Hematopoietic multipotent progenitor cell (in vitro differentiated cells): ENCODE results near the gene AMFR. TPM values are rescaled to one million over a fixed set of nuclear protein-coding genes. Genes with fewer than 3 reads are reported as not detected.

Experiments
- DNase-seq, 3 donors: peaks; one replicate each; pipeline ENCODE4 v3.0.0-alpha.2; 2011 to 2015; ENCODE audit warnings: low read depth in 2 of 3, low spot score in 2 of 3
- total RNA-seq: library from RNA; depleted of rRNA; stranded (reverse); fragments of >200 nt; gene quantifications from one replicate; pipeline ENCODE4 v1.2.3, GENCODE V29; 2012

The AMFR gene
- total RNA-seq, 1 donor = 197 TPM

DNA sequence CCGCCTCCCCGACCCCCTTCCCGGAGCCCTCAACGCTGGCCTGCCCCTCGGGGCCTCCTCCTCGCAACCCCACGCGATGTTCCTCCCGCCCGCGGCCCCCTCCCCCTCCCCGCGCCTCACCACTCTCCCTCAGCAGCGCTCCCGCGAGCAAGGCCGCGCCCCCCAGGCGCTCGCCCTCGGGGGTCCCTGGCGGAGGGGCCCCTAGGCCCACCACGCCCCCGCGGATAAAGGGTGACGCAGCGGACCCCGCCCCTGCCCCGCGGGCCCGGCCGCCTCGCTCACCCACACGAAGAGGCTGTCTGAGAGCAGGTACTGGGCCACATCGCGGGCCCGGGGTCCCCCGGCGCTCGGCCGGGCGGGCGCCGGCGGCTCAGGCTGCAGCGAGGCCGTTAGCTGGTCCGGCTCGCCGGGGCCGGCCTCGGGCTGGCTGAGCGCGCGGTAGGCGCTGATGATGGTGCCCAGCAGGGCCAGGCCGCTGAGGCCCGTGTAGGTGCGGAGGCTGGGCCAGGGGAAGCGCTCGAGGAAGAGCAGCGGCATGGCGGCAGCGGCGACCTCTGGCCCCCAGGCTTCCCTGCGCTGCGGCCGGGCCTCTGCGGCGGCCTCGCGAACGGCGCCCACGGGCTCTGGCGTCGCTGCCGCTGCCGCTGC lies 430 bp downstream of the AMFR start:
- DNase-seq = peak; percentile 9 to 39 (median 30)

DNA sequence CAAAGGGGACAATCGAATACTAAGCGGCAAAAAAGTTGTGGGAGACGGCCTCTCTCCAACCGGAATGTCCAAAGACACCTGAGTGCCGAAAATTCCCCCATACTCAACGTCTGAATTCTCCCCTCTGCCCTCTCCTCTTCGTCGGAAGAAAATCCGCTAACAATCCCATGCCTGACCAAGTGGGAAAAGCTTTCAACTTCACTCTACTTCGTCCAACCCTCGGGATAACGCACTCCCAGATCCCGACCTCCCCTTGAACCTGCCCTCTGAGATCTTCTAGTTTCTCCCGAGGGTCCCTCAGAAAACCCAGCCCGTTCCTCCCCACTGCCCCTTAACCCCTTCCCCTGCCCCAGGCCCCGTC lies 961 bp downstream of the AMFR start:
- DNase-seq = no peak

DNA sequence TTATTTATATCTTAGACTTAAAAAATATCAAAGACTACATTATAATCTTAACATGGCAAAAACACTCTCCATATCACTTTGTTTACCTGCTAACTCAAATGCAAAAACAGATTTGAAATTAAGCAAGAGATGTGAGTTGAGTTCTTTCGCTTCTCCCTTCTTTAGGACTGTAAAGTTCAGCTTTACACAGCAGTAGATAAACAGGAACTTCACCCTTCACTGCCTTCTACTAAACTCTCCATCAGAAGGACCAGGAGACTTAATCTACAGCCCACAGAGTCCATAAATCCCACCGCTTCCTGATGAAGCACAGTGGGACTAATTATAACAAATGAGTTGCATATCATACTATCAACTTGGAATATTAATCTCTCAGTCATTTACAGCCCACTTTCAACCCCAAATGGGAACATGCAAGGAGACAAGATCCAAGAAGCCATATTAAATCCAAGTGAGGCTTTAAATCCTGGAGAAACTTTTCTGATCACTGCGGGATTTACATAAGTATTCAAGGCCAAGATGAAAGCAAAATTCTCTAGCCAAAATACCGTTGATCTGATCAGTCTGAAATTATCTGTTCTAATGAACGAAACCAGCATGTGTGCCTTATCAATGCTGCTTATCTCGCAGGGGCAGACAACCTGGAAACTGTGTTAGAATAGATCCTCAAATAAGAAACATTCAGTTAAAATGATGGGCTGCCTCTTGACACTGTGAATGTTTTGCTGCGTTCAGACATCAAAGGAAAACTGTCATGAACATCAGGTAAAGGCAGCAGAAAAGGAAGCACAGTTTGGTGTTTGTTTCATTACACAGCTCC lies 1.6 kb downstream of the AMFR start:
- peak in 1 of 3 donors; percentile 23 for DNase-seq

DNA sequence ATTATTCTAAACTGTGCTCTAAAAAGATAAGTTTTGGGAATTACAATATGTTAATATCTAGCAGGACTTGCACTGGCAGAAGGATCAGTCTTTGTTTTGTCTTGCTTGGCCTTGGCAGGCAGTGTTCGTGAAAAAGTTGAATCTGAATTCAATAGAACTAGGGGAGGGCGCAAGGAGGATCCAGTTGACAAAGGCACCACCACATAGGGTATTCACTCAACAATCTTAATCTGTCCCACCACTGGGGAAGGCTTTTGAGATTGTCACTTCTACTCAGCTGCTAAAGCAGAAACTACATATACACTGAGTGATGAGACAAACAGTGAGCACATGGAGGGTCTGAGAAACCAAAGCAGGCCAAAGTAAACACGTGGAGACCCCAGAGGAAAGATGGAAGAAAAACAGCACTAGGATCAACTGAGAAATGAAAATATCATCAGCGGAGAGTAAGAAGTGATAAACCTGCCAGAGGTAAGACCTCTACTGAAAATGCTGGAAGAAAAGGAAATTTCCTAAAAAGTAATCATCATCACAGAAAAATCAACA lies 2.4 kb downstream of the AMFR start:
- DNase-seq = no peak

DNA sequence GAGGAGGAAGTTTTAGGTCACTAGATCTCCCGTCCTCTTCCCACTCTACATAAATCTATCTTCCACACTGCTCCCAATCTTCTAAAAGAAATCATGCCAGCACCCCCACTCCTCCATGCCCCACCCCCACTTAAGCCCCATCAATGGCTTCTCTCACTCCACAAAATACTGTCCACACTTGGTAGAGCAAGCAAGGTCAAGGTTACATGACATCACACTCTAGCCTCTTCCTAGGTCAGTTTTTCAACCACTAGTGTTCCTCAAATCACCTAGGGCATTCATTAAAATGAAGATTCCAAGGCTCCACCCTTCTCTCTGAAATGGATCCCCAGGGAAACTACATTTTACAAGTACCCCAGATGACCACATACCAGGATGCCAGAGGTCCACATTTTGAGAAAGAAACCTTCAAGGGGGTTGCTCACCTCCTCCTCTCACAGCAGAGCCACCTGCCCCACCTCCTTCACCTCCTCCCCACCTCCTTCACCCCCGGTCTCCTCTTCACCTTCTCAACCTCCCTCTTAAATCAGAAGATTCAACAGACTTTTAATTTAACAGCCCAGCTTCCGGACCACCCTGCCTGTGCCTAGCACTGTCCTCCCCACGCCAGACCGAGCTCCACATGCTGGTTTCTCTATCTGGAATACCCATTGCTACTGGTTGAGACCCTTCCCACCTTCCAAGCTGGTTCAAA lies 3.2 kb downstream of the AMFR start:
- no peak for DNase-seq

DNA sequence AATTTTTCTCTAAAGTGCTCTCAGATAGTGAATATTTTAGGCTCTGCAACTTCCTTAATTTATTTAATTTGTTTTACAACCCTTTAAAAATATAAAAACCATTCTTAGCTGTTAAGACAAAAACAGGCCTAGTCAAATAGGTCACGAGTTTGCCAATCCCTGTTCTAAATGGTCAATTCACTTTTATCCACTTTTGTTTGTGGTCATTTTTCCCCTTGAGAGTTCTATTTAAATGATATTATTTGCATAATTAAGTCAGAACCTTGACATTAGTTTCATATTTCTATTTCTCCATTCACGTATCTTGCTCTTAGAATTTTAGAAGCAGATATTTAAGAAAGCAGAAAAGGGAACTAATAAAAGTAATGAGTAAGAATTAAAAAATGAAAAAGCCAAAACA lies 4.0 kb downstream of the AMFR start:
- no peak for DNase-seq

DNA sequence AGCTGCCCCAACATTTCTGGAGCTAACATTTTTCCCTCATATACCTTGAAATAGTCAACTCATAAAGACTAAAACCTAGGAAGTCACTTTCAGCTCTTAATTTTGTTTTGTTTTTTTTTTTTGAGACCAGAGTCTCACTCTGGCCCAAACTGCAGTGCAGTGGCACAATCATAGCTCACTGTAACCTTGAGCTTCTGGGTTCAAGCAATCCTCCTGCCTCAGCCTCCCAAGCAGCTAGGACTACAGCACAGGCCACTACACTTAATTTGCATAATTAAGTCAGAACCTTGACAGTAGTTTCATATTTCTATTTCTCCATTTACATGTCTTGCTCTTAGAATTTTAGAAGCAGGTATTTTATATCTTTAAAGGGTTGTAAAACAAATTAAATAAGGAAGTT lies 4.7 kb downstream of the AMFR start:
- DNase-seq = no peak

DNA sequence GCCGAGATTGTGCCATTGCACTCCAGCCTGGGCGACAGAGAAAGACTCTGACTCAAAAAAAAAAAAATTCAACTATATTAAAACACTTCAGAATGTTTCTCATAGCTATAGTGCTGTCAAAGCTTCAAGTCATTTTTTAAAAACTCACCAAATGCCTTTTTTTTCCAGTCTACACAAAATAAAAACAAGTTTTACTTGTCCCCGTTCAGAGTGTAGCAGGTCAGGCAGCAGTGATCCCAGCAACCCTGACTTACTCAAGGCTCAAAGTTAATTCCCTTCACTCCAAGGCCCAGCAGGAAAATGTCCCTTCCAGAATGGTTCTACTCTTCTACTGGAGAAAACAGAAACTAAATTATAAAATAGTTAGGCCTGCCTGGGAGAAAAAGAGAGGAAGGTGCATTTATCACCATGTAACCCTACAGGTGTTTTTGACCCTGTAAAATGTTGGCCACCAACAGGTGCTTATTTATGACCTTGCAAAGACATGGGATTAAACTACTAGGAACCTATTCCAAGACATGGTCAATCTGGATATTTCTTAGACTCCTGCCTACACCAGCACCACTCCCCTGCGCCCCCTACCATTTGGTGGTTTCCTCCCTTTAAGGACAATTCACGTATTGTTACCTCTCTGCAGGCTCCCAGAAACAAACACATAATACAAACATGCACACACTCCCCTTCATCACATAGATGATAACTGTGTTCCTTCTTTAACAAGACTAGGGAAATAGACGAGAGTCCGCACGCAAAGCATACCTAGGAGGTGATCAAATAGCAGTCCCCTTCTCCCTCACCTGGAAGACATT lies 5.4 kb downstream of the AMFR start:
- no peak for DNase-seq

DNA sequence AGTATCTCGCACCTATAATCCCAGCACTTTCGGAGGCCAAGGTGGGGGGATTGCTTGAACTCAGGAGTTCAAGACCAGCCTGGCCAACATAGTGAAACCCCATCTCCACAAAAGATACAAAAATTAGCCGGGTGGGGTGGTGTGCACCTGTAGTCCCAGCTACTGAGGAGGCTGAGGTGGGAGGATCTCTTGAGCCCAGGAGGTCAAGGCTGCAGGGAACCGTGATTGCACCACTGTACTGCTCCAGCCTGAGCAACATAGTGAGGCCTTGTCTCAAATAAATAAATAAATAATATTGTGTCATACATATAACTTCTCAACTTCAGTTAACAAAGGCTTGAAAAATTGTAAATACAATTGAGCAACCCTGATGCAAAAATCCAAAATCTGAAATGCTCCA lies 8.2 kb downstream of the AMFR start:
- no peak for DNase-seq

DNA sequence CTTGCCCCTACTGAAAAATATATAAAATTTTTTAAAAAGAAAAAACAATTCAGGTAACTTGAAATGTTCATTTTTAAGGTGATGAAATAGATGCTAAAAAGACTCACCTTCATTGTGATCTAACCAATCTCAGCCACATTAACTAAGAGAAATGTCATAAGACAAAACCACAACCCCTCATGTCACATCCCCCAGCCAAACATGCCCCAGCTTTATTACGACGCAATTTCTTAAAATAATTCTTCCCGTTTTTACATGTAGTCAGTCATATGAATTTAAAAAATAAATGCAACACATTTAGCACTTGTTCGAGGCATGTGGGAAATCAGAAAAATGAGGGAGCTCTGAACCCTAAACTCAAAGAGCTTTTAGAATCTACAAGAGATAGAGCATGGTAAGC lies 9.5 kb downstream of the AMFR start:
- peak in 1 of 3 donors; percentile 48 for DNase-seq

DNA sequence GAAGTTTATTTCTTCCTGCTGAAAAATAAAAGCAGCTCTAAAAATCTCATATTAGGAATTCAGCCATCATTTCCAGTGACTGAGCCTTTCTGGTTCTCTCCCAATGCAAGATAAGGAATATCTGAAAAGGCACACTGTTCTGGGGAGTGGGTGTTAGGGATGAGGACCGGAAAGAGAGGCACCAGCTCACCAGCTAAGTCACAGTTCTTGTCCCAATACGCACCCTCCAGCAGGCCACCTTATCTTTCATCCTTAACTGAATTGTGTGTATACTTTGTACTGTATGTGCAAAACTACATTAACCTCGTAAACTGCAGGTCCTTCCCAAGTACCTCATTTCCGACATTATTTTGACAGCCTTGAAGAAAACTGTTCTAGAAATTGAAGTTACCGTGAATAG lies 11.0 kb downstream of the AMFR start:
- DNase-seq = no peak

DNA sequence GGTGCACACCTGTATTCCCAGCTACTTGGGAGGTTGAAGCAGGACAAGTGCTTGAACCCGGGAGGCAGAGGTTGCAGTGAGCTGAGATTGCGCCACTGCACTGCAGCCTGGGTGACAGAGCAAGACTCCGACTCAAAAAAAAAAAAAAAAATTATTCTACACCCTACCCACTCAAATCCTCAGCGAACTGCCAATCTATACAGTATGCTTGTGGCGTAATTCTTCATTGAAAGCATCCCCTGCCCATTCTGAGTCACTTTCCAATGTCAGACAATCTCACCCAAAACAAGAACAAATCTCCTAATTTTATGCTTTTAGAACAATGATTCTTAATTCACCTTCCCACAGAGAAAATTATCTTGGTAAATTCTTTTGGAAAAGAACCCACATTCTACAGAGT lies 12.0 kb downstream of the AMFR start:
- DNase-seq = no peak

DNA sequence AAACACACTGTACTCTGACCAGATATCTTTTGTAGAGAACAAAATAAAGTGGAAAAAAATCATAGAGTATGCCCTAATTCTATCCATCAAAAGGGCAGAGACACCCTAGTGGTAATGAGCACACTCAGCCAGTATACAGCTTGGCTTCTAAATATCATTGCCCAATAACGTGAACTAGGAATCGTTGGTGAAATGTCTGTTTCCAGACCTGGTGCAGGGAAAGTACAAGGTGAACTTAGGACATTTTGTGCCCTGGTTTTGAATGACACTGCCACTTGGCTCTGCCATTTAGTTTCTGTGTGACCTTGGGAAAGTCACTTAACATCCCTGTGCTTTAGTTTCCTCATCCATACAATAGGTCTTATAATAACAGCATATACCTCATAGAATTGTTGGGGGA lies 13.7 kb downstream of the AMFR start:
- no peak for DNase-seq

DNA sequence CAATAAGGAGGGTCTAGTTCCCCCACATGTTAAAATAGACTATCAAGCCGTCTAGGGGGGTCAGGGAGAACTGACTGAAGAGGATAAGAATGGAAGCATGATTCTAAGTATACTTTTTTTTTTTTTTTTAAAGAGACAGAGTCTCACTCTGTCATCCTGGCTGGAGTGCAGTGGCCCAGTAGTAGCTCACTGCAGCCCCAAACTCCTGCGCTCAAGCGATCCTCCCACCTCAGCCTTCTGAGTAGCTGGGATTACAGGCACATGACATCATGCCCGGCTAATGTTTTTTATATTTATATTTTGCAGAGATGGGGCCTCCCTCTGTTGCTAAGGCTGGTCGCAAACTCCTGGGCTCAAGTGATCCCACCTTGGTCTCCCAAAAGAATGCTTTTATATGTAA lies 14.2 kb downstream of the AMFR start:
- DNase-seq = no peak

DNA sequence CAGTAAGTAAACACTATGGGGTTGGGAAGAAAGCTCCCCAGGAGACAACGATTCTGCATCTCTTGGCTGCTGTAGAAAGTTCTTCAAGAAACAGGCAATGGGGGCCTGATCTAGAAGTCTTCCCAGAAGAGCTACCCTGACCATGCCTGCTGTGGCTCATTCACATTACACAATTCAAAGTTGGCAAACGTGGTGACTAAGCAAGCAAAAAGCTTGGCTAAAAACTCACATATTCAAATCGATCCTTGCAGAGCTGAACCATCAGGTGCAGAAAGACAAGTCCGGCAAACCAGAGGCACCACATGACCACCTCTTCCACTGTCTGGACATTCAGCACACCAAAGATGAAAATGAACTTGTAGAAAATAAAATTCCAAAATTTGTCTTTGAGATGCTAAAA lies 16.1 kb downstream of the AMFR start:
- DNase-seq = no peak

DNA sequence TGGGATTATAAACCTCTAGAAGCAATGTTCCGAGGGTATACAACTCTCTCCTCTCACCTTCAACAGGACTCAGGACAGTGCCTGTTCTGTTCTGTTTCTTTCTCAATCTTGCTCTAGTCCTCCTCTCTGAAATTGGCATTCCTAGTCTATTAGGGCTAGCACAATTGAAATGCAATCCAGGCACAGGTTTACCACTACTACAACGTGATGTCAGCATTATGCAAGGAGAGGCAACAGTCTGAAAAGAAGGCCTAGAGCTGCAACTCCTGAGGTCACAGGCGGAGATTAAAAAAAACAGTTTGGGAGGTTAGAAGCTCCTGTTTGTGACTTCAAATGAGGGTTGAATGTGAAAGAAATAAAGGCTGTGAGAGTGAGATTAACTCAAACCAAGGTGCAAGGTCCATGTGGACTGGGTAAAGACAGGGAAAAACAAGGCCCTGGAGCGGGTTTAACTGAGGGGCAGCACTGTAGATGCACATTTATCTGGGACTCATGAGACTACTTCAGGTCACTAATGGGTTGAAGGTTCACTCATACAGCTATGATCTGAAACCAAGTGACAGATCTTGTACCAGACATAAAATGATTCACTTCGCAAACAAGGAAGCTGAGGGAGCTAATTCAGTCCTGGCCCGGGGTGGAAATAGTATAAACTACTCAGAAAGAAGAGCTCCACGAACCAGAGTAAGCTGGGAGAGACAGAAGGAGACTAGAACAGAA lies 16.8 kb downstream of the AMFR start:
- DNase-seq = no peak

DNA sequence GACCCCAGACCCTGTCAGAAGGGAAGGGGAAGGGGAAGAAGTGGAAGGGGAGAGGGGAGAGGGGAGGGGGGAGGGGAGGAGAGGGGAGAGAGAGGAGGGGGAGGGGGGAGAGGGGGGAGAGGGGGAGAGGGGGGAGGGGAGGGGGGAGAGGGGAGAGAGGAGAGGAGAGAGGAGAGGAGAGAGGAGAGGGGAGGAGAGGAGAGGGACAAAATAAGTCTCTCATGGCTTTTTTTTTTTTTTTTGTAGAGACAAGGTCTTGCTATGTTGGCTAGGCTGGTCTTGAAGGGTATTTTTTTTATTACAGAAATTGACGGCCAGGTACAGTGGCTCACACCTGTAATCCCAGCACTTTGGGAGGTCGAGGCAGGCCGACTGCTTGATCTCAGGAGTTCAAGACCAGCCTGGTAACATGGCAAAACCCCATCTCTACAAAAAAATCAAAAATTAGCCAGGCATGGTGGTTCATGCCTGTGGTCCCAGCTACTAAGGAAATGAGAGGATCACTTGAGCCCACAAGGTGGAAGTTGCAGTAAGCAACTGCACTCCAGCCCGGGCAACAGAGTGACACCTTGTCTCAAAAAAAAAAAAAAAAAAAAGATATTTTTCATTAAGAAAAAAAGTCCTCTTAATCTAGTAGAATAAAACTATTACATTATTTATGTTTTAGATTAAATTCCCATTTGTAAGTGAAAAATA lies 19.2 kb downstream of the AMFR start:
- peak in 1 of 3 donors; percentile 21 for DNase-seq

DNA sequence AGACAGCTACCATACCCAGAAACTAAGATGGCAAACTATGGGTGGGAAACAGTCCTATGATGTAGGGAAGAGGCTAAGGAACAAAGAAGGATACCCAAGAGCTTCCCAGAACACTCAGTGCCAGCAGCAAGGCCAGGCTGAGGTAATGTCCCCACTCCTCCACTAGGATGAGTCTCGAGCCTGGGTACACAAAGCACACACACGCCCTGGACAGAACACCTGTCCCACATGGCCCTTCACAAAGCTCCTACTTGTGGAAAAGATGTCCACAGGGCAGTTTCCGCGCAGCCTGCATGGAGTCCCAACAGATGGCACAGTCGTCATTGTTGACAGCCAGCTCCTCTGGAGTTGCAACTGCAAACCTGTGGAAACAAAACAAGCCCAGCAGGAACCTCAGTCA lies 23.9 kb downstream of the AMFR start:
- DNase-seq = no peak

DNA sequence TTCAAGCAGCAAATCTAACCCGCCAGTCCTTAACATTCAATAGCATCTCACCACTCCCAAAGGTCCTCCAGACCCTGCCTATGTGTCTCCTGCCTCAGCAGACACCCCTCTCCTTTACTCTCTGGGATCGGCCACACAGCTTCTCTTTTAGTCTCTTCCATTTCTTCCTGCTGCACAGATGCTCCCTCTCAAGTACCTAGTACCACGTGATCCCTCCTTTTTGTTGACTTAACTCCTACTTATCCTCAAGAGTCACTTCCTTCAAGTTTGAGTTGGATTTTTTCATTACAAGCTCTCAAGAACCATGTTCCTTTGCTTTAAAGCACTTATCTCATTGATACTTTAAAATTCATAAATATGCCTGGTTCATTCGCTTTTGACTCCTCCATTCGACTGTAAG lies 24.9 kb downstream of the AMFR start:
- no peak for DNase-seq

DNA sequence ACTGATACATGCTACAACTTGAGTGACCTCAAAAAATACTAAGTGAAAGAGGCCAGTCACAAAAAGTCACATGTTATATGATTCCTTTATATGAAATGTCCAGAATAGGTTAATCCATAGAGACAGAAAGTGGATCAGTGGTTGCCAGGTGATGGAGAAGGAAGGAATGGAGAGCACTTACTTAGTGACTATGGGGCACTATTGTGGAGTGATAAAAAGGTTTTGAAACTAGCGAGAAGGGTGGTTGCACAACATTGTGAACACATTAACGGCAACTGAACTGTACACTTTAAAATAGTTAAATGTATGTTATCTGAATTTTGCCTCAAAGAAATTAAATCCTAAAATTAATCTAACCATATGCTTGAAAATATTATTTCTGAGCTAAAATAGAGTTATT lies 25.9 kb downstream of the AMFR start:
- no peak for DNase-seq
